NCI-H345 (cell line): Measurements from ENCODE around the gene PTPRS.
"Not testable (repeated sequence)": the region's sequence is repeated elsewhere in the genome, so short reads cannot be mapped to it uniquely, and the experiment has no call there.

Source experiments
- DNase-seq: peaks from one replicate; lab custom pipeline; 2025; lab: John Stamatoyannopoulos, UW

Gene PTPRS

DNA sequence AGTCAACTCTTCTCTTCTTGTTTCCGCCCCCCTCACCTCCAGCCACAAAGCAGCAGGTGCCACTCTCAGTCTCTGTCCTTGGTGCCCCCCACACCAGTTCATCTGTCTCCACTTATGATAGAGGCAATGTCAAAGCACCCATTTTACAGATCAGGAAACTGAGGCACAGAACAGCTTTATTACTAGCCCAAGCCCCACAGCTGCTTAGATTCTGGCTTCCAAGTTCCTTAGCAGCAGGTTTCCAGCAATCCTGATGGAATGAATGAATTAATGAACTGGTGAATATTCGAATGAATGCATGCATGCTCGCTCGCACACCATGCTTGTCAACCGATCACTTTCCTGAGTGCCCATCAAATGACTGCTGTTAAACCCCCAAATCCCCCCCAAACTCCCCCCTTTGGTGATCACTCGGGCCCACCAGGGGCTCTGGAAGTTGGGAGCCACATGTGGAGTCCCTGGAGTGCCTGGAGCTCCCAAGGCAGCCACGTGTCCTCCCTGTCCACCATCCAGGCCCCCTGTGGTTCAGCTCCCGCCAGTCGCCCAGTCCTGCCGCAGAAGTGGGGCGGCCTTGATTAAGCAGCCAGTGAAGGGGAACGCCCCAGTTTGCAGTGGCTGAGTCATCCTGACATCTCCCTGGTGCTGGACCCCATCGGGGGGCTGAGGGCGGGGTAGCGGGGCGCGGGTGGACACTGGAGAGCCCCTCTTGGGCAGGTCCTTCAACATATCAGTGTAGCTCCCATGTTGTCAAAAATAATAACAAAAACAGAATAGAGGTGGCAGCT is 6.8 kb downstream of the PTPRS start:
- no peak for DNase-seq

DNA sequence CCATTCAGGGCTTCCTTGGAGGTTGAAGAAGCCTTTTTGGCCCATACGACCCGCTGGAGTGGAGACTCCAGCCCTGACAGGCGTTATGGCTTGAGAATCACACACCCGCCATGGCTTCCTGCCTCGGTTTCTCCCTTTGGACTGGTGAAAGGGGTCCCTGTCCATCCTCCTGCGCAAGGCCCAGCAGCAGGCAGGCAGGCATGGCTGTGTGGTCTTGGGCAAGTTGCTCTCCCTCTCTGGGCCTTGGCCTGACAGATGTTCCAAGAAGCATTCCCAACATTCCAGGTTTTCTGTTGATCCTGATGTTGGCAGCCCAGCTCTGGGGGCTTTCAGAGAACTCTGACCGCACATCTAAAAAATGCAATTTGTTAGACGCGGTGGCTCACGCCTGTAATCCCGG is 8.1 kb downstream of the PTPRS start:
- no peak for DNase-seq

DNA sequence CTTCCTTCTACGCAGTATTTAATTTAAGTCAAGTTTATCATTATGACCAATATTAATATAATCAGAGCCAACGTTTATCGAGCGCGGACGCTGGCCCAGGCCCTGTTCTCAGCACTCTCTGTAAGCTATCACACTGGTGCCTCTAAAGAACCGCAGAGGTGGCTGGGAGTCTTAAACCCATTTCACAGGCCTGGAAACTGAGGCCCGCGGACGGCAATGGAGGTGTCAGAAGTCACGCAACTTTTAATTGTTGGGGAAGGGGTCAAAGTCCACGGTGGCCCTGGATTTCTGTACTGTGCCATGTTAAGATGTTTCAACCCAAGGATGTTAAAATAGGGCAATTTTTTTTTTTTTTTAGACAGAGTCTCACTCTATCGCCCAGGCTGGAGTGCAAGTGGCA is 8.8 kb downstream of the PTPRS start:
- no peak for DNase-seq

DNA sequence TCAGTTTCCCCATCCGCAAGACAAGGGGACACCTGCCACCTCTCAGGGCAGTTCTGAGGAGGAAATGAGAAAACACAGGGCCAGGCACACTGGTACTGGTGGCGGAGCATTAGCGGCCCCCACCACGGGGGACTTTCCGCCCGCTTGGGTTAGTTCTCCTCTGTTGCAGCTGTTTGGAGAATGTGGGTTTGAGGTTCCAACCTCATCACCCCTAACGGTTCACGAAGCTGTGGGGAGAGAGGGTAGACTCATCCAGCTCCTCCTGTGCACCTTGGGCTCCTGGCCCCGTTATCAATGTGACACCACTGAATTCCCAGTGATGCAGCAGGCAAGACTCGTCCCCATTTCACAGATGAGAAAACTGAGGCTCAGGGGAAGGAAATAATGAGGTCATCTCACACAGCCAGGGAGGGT is 10.3 kb downstream of the PTPRS start:
- no peak for DNase-seq

DNA sequence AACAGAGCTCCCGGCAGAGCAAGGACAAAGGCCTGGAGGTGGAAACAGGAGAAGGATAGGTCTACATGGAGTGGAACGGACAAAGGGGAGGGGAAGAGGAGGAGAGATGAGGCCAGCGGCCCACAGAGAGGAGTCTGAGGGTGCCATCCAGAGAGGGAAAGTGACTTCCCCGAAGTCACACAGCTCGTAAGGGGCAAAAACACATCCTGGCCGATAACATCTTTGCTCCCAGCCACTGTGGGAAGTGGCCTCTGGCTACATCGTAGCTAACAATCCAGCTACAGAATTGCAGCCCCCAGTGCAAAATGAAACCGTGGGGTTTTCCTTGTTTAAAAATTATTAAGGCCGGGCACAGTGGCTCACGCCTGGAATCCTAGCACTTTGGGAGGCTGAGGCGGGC is 11.5 kb downstream of the PTPRS start:
- no peak for DNase-seq

DNA sequence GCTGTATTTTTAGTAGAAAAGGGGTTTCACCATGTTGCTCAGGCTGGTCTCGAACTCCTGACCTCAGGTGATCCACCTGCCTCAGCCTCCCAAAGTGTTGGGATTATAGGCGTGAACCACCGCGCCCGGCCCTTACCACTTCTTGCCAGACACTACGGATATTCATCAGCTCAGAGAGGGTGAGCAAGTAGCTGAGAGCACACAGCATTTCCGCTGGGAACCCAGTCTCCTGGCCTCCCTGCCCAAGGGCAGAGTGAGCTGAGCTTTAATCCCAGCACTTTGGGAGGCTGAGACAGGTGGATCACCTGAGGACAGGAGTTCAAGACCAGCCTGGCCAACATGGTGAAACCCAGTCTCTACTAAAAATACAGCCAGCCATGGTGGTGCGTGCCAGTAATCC is 12.2 kb downstream of the PTPRS start:
- not testable (repeated sequence) for DNase-seq

DNA sequence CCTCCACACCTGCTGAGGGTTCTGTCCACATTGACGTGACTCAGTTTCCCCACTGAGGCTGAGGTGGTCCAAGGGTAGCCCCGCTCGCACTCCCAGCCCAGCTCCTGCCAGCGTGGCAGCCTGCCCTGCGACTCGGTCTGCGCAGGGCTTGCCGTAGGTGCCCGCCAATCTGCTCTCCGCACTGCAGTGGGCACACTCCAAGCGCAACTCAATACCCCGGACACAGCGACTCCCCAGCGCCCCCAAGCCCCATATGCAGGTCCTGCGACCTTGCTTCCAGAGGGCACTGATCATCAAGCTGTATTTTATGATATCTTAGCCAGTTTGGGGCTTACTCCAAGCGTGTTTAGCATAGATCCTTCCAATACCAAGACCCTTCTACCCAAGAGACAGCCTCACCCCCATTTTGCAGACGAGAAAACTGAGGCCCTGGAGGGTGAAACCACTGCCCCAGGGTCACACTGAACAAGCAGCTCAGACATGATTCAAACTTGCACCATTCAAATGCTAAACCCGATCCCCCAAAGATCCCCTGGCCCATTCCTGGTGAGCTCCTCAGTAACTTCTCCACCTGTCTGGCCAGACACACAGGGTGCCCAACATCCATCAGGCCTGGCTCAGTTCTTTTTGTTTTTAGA is 13.5 kb downstream of the PTPRS start:
- no peak for DNase-seq

DNA sequence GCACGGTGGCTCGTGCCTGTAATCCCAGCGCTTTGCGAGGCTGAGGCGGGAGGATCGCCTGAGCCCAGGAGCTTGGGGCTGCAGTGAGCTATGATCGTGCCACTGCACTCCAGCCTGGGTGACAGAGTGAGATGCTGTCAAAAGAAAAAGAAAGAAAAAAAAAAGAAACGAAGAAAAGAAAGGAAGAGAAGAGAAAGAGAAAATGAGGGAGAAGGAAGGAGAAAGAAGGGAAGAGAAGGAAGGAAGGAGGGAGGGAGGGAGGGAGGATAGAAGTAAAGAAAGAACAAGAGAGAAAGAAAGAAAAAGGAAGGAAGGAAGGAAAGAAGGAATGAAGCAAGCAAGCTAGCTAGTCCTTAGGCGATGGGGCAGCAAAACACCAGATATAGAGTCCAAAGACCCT is 14.1 kb downstream of the PTPRS start:
- no peak for DNase-seq

DNA sequence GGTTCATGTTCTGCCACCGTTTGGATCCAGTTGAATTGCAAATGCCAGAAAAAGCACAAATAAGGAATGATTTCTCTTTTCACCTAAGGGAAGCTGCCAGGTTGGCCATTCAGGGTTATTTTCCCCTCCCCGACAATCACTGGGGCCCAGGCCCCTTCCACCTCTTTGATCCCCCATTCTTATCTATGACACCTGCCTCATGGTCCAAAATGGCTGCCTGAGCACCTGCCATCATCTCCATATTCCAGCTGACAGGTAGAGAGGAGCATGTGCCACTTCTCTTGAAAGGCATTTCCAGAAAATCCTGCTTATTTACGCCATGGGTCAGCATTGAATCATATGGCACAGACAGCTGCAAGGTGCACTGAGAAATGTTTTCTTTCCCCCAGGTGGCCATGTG is 15.7 kb downstream of the PTPRS start:
- DNase-seq: no peak

DNA sequence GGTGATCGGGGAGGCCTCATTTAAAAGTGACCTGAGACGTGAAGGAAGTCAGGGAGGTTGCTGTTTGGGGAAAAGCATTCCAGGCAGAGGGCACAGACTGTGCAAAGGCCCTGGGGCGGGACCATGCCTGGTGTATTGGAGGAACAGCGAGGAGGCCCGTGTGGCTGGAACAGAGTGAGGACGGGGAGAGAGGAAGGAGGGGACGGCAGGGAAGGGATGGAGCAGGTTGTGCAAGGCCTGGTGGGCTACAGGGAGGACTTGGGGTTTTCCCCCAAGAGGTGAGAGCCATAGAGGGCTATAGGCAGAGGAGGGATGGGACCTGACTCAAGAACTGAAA is 17.2 kb downstream of the PTPRS start:
- no peak for DNase-seq

DNA sequence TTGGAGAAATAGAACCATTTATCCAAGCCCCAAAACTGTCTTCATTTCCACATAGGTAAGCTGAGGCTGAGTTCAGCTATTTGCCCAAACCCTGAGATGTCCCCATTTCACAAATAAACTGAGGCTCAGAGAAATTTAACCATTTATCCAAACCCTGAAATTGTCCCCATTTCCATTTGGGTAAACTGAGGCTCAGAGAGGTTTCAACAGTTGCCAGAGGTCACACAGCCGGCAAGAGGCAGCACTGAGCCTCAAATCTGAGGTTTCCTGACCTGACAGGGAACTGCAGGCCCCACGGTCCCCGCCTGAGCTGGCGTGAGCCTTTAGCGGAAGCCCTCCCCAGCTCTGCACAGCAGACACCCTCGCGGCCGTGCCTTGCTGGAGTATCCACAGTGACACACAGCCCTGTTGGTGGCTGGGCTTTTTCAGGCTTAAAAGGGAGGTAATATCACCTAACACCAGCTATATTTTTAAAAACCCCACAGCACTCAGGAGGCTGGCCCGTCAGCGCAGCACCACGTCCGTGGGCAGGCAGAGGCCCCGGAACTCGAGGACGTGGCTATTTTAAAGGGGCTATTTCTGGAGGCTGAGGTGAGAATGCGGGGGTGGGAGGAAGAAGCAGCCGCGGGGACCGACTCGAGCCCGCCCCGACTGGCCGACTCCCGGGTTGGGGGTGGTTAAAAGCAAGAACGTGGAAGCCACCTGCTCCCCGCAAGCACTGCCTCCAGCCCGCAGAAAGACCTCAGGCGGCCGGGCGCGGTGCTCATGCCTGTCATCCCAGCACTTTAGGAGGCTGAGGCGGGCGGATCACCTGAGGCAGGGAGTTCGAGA is 18.5 kb downstream of the PTPRS start:
- DNase-seq: no peak

DNA sequence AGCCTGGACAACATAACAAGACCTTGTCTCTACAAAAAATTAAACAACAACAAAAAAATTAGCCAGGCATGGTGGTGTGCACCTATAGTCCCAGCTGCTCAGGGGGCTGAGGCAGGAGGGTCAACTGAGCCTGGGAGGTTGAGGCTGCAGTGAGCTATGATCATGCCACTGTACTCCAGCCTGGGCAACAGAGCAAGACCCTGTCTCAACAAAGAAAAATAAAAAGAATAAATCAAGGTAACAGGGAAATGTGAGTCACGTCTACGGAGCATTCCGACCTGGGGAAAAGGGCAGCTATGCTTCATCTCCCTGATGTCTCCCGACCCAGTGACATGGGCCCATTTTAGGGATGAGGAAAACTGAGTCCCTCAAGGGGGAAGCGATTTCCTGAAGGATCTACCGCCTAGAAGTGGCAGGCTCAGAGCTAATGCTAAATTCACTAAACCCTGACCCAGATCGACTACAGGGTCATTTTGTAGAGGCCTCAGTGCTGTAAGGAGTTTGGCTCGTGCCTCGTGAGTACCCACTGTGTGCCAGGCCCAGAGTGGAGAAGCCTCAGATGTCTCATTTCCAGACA is 19.5 kb downstream of the PTPRS start:
- no peak for DNase-seq

DNA sequence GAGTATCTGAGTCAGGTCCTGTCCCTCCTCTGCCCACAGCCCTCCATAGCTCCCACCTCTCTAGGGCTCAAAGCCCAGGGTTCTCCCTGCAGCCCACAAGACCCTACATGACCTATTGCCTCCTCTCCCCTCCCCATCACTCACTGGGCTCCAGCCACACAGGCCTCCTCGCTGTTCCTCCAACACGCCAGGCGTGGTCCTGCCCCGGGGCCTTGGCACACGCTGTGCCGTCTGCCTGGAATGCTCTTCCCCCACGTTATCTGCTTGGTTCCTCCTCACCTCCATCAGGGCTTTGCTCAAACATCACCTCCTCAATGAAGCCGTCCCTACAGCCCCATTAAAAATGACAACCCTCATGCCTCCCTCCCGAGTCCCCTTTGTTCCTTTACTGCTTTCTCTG is 21.1 kb downstream of the PTPRS start:
- DNase-seq: no peak

DNA sequence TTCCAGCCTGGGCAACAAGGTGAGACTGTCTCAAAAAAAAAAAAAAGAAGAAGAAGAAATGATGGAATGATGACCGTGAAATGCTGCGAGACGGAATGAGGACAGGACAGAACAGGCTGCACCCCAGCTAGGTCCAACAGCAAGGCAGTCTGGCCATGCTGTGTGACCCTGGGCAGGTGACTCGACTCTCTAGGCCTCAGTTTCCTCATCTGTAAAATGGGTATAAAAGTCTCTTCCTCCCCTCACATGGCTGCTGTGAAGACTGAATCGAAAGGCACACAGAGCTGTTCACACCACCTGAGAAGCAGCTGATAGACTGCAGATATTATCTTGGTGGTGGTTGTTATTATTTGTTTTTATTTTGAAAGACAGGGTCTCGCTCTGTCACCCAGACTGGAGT is 22.3 kb downstream of the PTPRS start:
- no peak for DNase-seq

DNA sequence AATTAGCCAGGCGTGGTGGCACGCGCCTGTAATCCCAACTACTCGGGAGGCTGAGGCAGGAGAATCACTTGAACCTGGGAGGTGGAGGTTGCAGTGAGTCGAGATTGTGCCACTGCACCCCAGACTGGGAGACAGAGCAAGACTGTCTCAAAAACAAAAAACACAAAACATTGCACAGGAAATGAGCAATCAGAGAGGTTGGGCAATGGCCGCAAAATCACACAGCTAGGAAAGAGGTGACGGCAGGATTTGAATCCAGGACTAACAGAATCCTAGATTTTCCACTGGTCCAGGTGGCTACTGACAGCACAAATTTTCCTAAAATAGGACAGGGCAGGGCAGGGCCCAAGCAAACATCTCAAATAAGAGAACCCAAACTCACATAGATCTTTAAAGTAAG is 23.3 kb downstream of the PTPRS start:
- no peak for DNase-seq

DNA sequence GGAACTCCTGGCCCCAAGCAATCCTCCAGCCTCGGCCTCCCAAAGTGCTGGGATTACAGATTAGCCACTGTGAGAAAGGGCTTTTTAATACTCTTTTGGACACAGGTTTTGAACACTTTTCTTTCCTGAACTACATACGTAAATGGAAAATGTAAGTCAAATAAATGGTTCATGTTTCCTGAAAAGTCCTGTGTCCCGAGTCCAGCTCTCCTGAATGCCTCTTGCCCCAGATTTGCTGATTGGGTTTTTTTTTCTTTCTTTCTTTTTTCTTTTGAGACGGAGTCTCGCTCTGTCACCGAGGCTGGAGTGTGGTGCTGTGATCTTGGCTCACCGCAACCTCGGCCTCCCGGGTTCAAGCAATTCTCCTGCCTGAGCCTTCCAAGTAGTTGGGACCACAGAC is 24.5 kb downstream of the PTPRS start:
- DNase-seq: no peak

DNA sequence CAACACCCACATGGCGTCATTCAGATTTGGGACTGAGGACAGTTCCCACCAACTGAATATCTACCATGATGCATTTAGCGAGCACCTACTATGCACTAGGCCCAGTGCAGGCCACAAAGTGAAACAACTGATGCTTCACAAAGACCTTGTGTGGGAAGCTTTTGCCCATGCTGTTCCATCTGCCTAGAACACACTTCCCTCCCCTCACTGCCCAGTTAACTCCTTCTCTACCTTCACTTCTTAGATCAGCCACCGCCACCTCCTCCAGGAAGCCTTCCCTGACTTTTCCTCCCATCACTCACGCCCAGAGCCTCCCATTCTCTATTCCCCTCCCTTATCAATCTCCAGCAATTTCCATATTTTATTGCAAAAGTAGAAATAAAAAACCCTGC is 25.7 kb downstream of the PTPRS start:
- DNase-seq: no peak

DNA sequence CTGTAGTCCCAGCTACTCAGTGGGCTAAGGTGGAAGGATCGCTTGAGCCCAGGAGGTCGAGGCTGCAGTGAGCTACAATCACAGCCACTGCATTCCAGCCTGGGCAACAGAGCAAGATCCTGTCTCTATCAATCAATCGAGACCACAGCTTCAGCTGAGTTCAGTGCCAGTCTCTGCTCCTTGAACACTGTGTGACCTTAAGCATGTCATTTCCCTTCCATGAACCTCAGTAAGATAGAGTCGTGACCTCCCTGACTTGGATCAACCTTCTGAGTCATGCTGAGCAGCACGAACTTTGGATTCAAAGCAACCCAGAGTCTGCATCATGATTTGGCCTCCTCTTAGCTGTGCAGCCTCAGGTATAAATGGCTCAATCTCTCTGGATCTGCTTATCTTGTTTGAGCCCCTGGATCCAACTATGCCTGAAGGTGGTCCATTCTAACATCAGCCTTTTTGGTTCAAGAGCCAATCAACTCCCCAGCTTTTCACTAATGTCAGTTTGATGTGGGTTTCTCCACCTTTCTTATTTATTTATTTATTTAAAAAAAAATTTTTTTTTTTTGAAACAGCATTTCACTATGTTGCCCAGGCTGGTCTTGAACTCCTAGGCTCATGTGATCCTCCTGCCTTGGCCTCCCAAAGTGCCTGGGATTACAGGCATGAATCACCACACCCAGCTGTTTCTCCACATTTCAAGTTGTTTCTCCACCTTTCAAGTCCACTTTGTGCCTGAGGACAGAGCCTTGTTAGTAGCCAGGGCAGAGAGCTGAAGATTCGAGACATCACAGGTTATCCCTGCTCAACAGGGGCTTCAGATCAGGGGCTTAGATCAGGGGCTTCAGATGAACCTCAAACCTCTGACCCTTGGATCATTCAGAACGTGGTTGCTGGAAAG is 26.4 kb downstream of the PTPRS start:
- DNase-seq: no peak

DNA sequence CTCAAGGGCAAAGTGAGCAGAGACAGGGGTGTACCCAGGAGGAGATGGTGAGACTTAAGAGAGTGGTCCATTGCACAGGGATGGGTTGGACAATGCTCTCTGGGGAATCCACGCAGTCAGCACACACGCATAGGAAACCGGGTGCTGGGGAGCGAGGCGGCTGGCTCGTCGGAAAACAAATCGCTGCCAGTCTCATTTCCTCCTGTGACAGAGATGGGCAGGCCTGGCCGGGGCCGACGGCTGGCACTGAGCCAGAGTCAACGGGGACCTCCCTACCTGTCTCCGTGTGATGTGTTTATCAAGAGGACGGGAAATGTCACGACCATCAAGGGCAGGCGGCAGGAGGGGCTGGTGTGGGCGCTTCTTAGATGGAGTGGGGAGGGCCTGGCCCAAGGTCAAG is 27.3 kb downstream of the PTPRS start:
- peak; percentile 83 for DNase-seq

DNA sequence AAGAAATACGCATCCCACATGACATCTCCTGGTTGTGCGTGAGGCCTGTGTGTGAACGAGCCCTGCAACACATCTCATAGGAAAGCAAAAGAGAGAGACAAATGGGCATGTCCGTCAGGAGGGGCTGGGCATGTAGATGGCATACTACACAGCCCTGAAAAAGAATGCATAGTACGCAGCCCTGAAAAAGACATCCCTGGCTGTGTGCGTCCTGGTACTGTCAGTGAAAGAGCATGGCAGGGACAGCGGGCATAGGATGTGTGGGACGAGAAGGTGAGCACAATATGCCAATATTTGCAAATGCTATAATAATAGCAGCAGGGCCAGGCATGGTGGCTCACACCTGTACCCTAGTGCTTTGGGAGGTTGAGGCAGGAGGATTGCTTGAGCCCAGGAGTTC is 28.6 kb downstream of the PTPRS start:
- no peak for DNase-seq

DNA sequence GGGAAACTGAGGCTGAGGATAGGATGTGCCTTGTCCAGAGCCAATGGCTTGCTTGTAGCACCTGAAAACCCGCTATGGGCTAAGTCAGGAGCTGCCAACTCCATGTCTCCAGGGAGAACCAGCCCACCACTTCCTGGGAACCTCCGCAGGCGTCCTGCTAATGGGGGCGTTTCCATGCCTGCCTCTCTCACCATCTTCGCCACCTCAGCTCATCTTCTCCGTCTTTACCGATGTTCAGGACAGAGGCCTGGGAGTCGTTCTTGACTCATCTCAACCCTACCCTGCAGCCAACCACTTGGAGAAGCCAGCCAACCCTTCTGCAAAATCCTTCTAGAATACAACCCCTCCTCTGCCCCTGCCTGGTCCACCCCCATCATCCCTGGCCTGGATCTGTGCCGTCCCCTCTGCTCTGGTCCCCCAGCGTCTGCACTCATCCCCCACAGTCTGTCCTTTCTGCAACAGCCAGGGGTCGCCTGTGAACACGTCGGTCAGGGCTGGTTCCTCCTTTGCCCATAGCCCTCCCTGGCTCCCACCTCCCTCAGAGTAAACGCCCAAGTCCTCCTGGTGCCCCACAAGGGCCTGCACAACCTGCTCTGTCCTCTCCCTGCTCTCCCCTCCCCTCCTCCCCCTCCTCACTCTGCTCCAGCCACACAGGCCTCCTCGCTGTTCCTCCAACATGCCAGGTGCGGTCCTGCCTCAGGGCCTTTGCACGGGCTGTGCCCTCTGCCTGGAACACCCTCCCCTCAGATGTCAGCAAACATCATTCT is 31.0 kb downstream of the PTPRS start:
- no peak for DNase-seq
